SKM-1 treated with dmso at 0.1 percent for 144 hours (cell line): Measurements from ENCODE around the gene MTMR4.
"Not testable (repeated sequence)": the region's sequence is repeated elsewhere in the genome, so short reads cannot be mapped to it uniquely, and the experiment has no call there.

Experiments used
- DNase-seq: peaks from one replicate; lab custom pipeline; 2025; ENCODE audit not compliant: unreplicated experiment; lab: John Stamatoyannopoulos, UW

The MTMR4 gene

GRCh38 chr17:58513965-58514769 lies at the start of gene MTMR4:
Gene MTMR4, minus strand, starts transcription at chr17:58514638. Its CDS starts 231 bp downstream, at chr17:58514407.
- peak; percentile 72 for DNase-seq

- DNase-seq: no peak
These were observed 46.1 kb upstream of the MTMR4 start for GRCh38 chr17:58560511-58560910.

GRCh38 chr17:58557981-58558380 lies 43.5 kb upstream of the MTMR4 start:
- no peak for DNase-seq

- peak; percentile 63 for DNase-seq
These were observed 42.4 kb upstream of the MTMR4 start for GRCh38 chr17:58556833-58557250.

GRCh38 chr17:58555109-58555508 lies 40.7 kb upstream of the MTMR4 start:
- not testable (repeated sequence) for DNase-seq

- DNase-seq: no peak
These were observed 26.8 kb upstream of the MTMR4 start for GRCh38 chr17:58541249-58541648.

- DNase-seq: no peak
These were observed 25.3 kb upstream of the MTMR4 start for GRCh38 chr17:58539698-58540097.

- DNase-seq: no peak
These were observed 24.5 kb upstream of the MTMR4 start for GRCh38 chr17:58538811-58539409.

- no peak for DNase-seq
These were observed 22.8 kb upstream of the MTMR4 start for GRCh38 chr17:58537266-58537665.

GRCh38 chr17:58536542-58536941 lies 22.1 kb upstream of the MTMR4 start:
- no peak for DNase-seq

- no peak for DNase-seq
These were observed 21.0 kb upstream of the MTMR4 start for GRCh38 chr17:58535431-58535830.

GRCh38 chr17:58534901-58535421 lies 20.5 kb upstream of the MTMR4 start:
- peak; percentile 82 for DNase-seq

GRCh38 chr17:58534331-58534730 lies 19.9 kb upstream of the MTMR4 start:
- no peak for DNase-seq

GRCh38 chr17:58533616-58534188 lies 19.3 kb upstream of the MTMR4 start:
- no peak for DNase-seq

GRCh38 chr17:58532555-58532951 lies 18.1 kb upstream of the MTMR4 start:
- no peak for DNase-seq

GRCh38 chr17:58531661-58532554 lies 17.5 kb upstream of the MTMR4 start:
- DNase-seq: no peak

- DNase-seq: no peak
These were observed 16.7 kb upstream of the MTMR4 start for GRCh38 chr17:58531122-58531521.

GRCh38 chr17:58530655-58531054 lies 16.2 kb upstream of the MTMR4 start:
- DNase-seq: no peak

GRCh38 chr17:58529275-58529674 lies 14.8 kb upstream of the MTMR4 start:
- DNase-seq: no peak

- DNase-seq: no peak
These were observed 14.0 kb upstream of the MTMR4 start for GRCh38 chr17:58528443-58528842.

- no peak for DNase-seq
These were observed 13.5 kb upstream of the MTMR4 start for GRCh38 chr17:58527949-58528348.
